RCC 7860 (cell line): ENCODE results near the gene DIAPH1.

Experiments used
- DNase-seq: peaks from one replicate; pipeline ENCODE4 v3.0.0-alpha.2; 2015; ENCODE audit warnings: low spot score
- FAIRE-seq: peaks from 2 replicates; lab custom pipeline; 2012; peaks lifted over from hg19 to GRCh38; lab: Jason Lieb, UNC

Gene DIAPH1

DNA sequence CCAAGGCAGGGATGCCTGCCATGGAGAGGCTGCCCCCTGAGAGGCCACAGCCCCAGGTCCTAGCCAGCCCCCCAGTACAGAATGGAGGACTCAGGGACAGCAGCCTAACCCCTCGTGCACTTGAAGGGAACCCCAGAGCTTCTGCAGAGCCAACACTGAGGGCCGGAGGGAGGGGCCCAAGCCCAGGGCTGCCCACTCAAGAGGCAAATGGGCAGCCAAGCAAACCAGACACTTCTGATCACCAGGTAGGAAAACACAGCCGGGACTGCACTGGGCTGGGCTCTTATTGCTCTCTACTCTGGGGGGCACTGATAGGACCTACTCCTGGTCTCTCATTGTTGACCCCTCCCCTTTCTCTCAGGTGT lies 21.2 kb upstream of the DIAPH1 start:
- DNase-seq, result no peak
- no peak for FAIRE-seq

DNA sequence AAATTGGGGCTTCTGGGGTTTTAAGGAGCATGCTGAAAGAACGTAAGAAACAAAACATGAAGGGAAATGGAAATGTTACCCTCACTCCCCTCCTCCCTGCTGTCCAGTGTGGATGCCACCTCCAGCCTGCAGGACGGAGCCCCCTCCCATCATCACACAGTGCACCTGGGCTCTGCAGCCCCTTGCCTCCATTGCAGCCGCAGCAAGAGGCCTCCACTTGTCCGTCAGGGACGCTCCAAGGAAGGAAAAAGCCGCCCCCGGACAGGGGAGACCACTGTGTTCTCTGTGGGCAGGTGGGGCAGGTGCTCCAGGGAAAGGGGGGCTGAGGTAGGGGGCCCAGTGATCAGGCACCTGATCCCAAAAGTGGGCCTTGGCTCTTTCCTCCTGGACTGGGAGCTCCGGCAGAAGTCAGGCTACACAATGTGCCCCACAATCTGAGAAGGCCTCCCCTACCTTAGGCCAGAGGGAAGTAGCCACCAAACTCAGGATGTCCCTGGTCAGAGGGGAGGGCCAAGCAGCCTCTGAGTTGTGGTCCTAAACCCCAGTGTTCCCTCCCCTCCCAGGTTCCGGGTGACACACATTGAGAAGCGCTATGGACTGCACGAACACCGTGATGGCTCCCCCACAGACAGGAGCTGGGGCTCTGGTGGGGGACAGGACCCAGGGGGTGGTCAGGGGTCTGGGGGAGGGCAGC lies 20.7 kb upstream of the DIAPH1 start:
- DNase-seq (no peak), FAIRE-seq (no peak)

DNA sequence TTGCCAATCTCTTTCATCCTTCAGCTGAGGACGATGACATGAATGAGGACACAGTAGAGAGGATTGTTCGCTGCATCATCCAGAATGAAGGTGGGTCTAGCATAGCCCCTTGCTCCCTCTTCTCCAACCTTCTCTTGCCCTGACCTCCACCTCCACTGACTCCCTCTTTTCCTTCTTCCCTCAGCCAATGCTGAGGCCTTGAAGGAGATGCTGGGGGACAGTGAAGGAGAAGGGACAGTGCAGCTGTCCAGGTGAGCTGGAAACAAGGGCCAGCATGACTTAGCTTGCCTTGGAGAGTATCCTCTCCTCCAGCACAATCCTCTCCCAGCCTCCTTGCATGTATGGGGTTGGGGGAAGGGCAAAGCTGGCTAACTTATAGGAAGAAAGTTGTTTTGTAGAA lies 20.0 kb upstream of the DIAPH1 start:
- FAIRE-seq (no peak), DNase-seq (no peak)

DNA sequence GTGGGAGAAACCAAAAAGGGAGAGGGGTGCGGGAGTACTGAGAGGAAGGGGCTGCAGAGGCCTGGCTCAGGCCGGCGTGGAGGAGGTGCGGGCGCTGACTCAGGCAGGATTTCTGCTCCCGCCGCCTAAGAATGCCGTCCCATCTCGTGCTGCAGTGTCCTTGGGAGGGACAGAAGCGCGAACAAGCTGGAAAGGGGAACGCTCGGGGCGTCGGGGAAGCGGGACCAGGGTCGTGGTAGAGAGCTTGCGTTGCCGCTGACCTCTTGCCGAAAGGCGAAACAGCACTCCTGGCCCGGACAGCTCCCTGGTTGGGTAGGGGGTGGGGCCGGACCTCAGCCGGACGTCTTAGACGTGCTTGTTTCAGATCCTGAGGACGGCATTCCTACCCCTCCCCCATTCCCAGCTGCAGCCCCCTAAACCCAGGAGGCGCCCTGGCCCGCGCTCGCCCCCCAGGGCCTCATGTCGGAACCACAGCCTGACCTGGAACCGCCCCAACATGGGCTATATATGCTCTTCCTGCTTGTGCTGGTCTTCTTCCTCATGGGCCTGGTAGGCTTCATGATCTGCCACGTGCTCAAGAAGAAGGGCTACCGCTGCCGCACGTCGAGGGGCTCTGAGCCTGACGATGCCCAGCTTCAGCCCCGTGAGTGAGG lies 19.1 kb upstream of the DIAPH1 start:
- DNase-seq (no peak), FAIRE-seq (no peak)

DNA sequence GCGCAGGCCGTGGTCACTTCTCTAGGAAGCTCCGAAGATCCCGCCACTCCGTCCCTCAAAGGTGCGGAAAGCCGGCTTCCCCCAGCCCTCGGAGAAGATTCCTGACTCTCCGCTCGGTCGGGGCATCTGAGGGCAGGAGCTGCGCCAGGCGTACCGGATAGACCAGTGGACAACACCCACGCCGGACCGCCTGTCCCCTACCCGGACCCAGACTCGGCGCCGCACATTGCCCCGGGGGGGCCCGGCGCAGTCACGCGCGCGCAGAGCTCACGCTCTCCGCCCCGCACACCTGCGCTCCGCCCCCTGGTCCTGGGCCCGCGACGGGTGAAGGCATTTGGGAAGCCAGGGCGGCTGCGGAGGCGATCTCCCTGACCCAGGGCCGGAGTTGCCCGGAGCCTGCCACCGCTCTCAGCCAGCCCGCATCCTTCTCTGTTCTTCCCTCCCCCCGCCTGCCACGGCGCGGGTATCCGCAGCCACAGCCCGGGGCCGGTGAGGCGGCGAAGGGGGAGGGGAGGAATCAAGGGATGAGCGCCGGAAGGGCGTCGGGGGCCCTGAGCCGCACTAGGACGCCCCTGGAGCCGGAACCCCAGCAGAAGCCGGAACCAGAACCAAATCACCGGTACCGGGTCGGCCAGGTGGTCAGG lies 18.4 kb upstream of the DIAPH1 start:
- no peak for FAIRE-seq
- no peak for DNase-seq

DNA sequence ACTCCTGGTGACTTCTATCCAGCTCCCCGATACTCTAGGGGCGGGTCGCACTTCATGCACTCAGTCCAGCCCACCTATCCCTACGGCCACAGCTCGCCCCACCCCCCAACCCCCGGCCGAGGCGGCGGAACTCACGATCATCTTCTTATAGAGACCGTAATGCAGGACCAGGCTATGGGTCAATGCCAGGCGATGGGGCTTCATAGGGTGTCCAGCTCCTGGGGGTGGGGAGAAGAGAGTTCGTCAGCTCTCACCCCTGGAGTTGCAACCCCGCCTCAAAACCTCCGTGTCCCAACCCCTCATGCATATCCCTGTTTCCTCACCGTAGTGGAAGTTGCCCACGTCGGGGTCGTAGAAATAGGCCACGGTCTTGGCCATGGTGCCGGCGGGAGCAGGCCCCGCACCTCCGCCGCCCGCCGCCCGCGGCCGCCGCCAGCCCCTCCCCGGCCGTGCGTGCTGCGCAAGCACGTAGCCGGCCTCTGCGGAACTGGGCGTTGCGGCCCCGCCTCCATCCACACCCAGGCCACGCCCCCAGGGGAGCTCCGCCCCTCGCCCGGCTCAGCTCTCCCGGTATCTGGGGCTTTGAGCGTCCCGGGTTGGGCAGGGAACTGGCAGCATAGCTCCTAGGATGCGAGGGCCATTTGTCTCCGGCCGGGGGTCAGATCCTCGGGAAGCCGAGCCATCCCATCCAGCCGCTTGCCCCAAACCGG lies 17.8 kb upstream of the DIAPH1 start, which contains the start of the genes HDAC3 and RELL2:
Gene HDAC3 (minus strand): TSS at position 437 of the 710 bp plus-strand sequence. CDS start 59 bp downstream, at position 378.
Gene RELL2 (plus strand): TSS at position 585 of the 710 bp plus-strand sequence. CDS start 1,229 bp downstream, outside the sequence.
- DNase-seq, result peak; percentile 80
- FAIRE-seq, result no peak

DNA sequence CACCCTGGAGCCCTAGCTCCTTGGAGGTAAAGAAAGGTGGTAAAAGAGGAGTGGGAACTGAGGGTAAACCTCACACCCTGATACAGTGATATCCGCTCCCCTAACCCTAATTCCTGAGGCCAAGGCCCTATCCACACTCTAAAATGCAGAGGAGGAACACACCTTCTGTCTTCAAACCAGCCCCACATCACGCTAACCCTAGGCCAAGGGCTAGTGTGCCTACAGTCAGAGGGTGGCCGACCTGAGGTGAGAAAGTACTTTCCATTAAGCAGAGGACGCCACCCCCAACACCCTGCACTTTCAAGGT lies 17.3 kb upstream of the DIAPH1 start:
- DNase-seq (no peak), FAIRE-seq (no peak)

DNA sequence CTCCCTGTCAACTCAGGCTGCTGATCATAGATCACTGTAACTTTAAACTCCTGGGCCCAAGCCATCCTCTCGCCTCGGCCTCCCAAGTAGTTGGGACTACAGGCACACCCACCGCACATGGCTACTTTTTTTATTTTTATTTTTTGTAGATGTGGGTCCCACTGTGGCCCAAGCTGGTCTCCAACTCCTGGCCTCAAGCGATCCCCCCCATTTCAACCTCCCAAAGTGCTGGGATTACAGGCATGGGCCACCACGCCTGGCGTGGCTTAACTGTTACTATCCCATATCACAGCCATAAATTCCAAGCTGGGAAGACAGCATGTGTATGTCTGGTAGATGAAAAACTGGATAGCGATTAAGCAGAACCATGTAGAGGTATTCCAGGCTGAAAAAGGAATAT lies 16.8 kb upstream of the DIAPH1 start:
- no peak for FAIRE-seq
- no peak for DNase-seq

DNA sequence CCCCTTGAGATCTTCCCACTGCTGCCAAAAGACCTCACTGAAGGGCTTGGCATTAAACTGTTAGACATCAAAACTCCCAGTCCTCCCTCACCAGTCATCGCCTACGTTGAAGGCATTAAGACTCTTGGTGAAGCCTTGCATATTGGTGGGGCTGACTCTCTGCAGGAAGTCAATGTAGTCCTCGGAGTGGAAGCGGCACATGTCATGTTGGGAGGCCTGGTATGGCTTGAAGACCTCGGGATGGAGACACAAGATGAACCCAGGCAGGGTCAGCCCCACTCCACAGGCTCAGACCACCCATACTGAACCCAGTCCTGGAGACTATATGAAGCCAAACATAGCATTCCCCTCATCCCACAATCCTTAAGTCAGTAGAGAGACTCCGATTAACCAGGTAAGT lies 15.9 kb upstream of the DIAPH1 start:
- FAIRE-seq (no peak), DNase-seq (no peak)

DNA sequence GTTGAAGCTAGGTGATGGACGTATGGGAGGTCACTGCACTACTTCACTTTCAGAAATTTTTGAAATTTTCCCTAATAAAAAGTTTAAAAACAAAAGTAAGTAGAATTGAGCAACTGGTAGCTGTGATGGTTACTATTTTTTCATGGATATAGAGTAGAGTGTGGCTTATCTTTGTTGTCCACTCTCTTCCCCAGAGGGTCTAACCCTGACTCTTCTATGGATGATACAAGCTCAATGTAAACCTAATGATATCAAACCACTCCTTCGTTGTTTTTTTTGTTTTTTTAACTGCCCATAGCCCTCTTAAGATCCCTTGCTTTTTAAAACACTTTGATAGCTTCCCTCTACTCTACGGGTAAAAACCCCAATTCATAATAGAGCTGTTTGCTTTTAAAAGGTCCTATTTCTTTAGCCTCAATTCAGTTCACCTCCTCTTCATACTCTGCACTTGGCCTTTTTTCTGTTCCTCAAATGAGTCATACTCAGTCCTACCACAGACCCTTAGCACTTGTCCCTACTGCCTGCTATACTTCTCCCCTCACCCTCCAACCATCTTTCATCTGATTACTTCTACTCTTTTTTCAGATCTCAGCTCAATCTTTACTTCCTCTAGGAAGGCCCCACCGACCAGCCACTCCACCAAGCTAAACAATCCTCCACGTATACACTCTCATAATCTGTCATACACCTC lies 15.2 kb upstream of the DIAPH1 start:
- DNase-seq, result no peak
- no peak for FAIRE-seq

DNA sequence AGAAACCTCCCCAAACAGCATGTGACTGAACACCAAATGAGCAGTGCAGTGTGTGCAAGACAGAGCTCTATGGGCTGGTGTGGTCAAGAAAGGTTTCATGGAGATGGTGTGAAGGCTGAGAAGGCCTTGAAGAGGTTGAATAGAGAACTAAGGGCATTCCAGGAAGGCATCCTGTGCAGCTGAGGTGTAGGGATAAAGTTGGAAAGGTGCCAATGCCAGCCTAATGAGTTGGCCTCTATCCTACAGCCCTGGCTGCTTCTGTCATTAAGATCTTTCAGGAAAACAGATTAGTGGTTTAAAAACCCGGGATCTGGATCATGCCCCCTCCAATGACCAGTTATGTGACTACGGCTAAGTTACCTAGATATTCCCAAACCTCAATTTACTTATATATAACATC lies 13.8 kb upstream of the DIAPH1 start:
- DNase-seq (no peak), FAIRE-seq (no peak)

DNA sequence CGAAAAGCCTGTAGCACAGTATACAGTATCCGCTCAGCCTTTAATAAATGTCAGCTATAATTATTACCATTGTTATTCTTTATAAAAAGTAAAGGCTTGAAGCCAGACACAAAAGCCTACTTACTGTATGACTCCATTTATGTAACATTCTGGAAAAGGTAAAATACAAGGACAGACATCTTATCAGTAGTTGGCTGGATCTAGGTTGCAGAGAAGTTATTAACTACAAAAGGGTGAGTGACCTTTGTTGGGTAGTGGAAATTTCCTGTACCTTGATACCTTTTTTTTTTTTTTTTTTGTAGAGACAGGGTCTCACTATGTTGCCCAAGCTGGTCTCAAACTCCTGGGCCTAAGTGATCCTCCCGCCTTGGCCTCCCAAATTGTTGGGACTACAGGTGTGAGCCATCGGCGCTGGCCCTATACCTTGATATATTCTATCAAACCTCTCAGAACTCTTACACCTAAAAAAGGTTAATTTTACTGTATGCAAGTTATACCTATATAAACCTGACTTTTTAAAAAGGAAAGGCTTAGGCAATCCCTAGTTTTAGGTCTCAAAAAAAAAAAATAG lies 11.9 kb upstream of the DIAPH1 start:
- FAIRE-seq (no peak), DNase-seq (no peak)

DNA sequence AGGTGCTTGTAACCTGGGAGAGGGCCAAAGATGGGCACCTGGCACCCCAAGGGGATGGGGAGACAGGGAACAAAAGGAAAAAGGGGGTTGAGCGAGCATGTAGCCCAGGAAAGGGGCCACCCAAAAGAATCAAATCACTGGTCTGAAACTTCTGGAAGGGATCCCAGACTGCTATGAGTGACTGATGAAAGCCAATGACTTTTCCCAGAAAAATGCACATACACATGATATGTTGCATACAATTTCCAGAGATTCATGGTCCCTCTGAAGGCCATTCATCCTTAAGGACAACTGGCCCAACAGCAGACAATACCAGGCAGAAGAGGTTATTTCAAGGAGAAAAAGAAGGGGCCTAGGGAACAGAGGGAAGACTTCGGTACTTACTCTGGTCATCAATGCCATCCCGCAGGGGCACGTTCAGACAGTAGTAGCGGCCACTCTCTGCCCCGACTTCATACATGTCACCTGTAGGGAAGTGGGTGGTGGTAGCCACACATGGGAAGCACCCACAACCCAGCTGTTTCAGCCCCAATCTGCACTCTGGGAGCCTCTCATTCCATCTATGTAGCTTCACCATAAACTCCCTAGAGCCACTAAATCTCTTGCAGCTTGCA lies 9.5 kb upstream of the DIAPH1 start:
- FAIRE-seq (no peak), DNase-seq (no peak)

DNA sequence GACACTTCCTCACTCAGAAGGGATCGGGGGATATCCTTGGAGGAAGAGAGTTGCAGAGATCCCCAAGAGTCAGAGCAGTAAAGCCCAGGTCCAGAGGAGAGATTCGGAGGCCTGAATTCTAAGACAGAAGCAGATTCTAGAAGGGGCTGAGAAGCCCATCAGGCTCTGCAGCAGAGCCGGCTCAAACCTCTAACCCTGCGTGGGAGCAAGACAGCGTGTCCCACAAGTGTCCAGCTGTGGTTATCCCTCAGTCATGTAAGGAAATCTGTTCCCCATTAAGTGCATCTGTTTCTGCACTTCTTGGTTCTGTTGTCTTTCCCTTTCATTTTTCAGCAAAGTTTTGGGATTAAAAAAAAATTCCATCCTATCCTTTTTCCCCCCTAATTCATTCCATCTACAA lies 4.8 kb upstream of the DIAPH1 start:
- no peak for FAIRE-seq
- no peak for DNase-seq

DNA sequence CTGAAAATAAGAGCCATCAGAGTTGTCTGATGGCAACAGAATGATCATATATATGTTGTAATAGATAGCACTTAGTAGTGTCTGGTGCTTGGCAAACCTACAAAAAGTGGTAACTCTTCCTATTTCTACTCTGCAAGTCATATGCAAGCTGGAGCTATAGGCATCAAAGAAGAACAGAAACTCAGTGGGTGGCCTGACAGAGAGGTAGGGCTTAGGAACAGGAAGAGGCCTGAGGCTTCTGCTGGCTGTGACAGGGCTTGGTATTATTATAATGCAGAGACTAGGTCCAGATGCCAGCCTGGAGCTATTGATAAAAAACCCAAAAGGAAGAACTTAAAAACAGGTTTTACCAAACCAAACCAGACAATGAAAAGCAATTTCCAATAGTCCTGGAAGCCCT lies 4.4 kb upstream of the DIAPH1 start:
- FAIRE-seq, result no peak
- no peak for DNase-seq

DNA sequence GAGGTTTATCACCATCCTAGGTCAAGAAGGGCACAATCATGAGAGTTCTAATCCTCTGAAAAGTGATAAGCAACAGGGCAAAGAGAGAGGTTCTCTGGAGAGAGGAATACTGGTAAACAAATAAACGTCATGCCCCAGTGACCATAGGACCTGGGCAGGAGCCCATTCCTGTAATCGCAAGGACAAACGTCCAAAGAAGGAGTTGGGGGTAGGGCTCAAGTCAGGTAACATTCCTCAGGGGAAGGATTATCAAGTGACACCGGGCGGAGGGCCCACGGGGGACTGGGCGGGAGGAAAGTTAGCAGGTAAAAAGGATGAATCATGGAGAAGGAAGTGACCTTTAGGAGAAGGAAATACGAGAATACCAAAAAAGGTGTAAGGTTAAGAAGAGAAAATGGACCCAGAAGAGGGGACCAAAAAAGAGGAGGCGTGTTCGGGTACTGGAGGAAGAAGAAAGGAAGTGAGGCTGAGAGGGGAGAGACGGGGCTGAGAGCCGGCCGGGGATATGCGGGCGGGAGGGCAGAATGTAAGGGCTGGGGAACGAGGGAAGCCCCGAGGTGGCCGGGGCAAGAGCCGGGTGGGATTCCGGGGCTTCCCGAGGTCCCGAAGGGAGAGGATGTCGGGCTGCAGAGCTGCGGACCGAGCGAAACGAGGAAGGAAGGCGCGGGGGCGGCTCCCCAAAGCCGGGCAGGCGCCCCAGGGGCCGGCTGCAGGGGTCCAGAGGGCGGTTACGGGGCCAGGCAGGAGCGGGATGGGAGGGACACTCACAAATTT lies 583 bp downstream of the DIAPH1 start:
- peak; percentile 31 for DNase-seq
- no peak for FAIRE-seq

DNA sequence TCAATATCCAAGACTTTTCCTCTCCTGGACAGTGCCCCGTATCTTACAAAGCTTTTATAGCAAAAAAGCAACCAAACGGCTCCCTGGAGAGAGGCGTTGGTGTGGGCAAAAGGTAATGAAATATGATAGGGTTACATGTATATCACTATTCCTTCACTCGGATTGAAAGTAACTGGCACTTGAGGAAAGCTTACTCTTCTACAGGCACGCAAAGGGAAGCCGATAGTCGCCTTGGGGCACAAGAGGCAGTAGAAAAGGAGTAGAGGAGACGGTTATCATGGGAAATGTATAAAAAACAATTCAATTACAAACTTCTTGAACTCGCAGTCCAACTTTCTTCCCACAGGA lies 1.1 kb downstream of the DIAPH1 start:
- no peak for FAIRE-seq
- no peak for DNase-seq

DNA sequence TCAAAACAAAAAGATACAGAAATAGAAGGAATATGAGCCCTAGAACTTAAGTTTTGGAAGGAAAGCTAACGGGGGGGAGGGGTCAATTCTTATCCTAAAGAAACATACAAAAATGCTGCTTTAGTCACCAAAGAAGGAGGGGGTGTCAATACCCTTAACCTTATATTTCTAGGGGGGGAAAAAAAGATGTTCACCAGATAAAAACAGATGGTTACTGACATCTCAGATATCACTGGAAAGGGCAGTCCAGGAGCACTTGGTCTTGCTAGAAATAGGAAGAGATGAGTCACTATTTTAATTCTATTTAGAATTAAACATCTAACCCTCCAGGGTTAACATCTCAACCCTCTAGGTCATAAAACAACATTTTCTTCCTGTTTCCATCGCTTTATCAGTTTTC lies 1.7 kb downstream of the DIAPH1 start:
- no peak for FAIRE-seq
- DNase-seq, result no peak

DNA sequence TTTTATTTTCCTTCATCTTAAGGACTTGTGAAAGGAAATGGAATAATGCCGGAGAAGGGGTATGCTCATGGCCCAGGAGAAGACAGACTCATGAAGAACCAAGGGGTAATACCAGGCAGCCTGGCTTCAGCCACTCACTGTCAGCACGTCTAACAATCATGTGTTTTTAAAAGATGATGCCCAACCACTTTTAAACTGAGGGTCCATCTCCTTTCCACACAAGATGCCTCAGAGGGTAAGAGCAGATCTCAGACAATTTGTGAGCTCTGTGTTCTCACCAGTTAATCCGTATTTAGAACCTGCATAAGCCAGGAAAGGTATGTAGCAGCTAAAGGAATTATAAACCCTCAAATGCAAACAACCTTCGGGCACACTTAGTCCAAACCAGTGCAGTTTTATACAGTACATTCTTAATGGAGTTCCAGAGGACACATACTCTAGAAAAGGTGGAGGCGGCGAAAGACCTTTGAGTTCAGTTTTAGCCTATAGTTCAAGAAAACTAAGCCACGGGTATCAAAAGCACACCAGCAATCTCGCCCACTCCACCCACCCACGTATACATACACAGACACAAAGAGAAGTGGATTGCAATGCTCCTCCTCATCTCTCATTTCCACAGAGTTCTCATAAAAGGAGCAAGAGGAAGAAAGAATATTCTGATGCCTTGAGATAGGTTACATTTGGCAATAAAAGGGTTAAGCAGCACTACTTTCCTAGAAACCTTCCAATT lies 2.6 kb downstream of the DIAPH1 start:
- FAIRE-seq (no peak), DNase-seq (no peak)
